DMS53 (cell line): ENCODE results near the gene C18orf32.
"Not testable (repeated sequence)": the region's sequence is repeated elsewhere in the genome, so short reads cannot be mapped to it uniquely, and the experiment has no call there.

Experiments
- DNase-seq: peaks from one replicate; lab custom pipeline; 2025; lab: John Stamatoyannopoulos, UW

The C18orf32 gene

GRCh38 chr18:49500201-49500921, 13.3 kb upstream of the C18orf32 start:
- DNase-seq = no peak

- DNase-seq = no peak
Measured at GRCh38 chr18:49499046-49499637, 12.1 kb upstream of the C18orf32 start.

GRCh38 chr18:49495480-49495879, 8.4 kb upstream of the C18orf32 start:
- DNase-seq = no peak

- DNase-seq = no peak
Measured at GRCh38 chr18:49495076-49495475, 8.0 kb upstream of the C18orf32 start.

- DNase-seq = no peak
Measured at GRCh38 chr18:49494660-49495059, 7.6 kb upstream of the C18orf32 start.

- DNase-seq = no peak
Measured at GRCh38 chr18:49492694-49493033, 5.6 kb upstream of the C18orf32 start.

- peak; percentile 100 for DNase-seq
Measured at GRCh38 chr18:49491857-49492693, 5.0 kb upstream of the C18orf32 start, which contains the start of gene RPL17. TSS of gene RPL17 (minus strand) at chr18:49492465.

- DNase-seq = no peak
Measured at GRCh38 chr18:49491534-49491856, 4.5 kb upstream of the C18orf32 start.

- DNase-seq = no peak
Measured at GRCh38 chr18:49490246-49490762, 3.3 kb upstream of the C18orf32 start.

GRCh38 chr18:49487711-49488310, 777 bp upstream of the C18orf32 start:
- DNase-seq = peak; percentile 80

GRCh38 chr18:49486606-49486952, 455 bp downstream of the C18orf32 start:
- DNase-seq = peak; percentile 84

- no peak for DNase-seq
Measured at GRCh38 chr18:49486134-49486533, 900 bp downstream of the C18orf32 start.

GRCh38 chr18:49483198-49483597, 3.8 kb downstream of the C18orf32 start:
- no peak for DNase-seq

GRCh38 chr18:49481907-49482306, 5.1 kb downstream of the C18orf32 start:
- no peak for DNase-seq

- DNase-seq = no peak
Measured at GRCh38 chr18:49481317-49481716, 5.7 kb downstream of the C18orf32 start.

GRCh38 chr18:49479381-49480137, 7.5 kb downstream of the C18orf32 start:
- peak; percentile 49 for DNase-seq

- peak; percentile 60 for DNase-seq
Measured at GRCh38 chr18:49476664-49477411, 10.2 kb downstream of the C18orf32 start.

GRCh38 chr18:49474935-49475334, 12.1 kb downstream of the C18orf32 start:
- not testable (repeated sequence) for DNase-seq

- no peak for DNase-seq
Measured at GRCh38 chr18:49473721-49474120, 13.3 kb downstream of the C18orf32 start.

- no peak for DNase-seq
Measured at GRCh38 chr18:49472459-49472858, 14.6 kb downstream of the C18orf32 start.

- DNase-seq = no peak
Measured at GRCh38 chr18:49471532-49471931, 15.5 kb downstream of the C18orf32 start.
